HG03558 (cell line): ENCODE results near the gene VDAC1.
"Not testable (repeated sequence)": the region's sequence is repeated elsewhere in the genome, so short reads cannot be mapped to it uniquely, and the experiment has no call there.

ENCODE experiments used
- ATAC-seq: cut with Tn5 transposase; IDR thresholded peaks from one replicate; pipeline ENCODE4 v1.9.1; 2021; ENCODE audit warnings: moderate number of reproducible peaks; ENCODE audit not compliant: unreplicated experiment; ENCODE audit errors: extremely low read depth

VDAC1 gene

DNA sequence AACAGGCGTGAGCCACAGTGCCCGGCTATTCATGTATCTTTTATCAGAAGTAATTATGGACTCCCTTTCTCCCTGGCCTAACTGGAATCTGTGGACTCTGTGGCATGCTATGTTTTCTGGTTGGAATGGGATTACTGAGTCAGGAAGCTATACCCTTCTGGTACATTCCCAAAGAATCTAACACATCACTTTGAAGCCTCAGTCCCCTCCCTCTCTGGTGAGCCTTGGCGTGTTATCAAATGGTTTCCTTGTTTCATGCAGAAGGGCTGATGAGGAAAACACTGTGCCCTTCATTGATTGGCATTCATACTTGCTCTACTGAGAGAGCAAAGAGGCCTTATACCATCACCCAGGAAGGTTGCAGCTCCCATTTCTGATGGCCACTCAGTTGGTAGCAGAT lies 59.2 kb downstream of the VDAC1 start:
- no peak for ATAC-seq

DNA sequence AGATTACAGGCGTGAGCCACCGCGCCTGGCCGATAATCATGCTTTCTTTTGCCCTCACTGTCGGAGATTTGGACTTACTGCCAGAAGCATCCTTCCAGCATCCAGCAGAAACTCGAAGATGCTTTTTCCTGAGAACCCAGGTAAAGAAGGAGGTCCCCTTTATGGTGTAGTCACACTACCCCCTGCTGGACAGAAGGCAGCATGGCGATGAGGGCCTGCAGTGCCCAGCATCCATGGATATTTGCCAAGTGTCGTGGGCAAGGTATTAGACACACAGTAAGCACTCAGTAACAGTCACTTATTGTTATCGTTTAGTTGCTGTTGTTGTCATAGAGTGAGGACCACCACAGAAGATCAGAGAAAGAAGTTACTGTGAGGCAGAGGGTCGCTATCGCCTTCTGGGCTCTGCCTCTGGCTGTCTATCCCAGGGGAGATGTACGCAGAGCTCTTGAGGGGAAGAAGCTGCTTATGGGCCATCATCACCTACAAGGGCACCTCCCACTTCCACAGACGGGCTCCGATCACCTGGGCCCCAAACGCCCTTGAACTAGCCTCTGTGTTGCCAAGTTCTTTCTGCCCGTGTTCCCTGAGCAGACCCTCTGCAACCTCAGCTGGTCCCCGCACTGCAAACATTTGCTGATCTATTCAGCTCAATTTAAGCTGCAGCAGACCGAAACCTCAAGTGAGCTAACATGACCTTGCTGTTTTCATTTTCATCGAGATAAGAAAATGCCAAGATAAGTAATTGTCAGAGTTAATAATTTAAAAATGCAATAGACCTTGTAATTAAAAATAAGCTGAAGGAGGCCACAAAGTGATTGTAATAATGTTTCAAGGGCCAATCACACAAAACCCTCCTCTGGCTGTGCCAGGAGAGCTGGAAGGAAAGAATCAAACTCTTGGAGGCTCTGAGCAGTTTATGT lies 60.3 kb downstream of the VDAC1 start:
- ATAC-seq: no peak

DNA sequence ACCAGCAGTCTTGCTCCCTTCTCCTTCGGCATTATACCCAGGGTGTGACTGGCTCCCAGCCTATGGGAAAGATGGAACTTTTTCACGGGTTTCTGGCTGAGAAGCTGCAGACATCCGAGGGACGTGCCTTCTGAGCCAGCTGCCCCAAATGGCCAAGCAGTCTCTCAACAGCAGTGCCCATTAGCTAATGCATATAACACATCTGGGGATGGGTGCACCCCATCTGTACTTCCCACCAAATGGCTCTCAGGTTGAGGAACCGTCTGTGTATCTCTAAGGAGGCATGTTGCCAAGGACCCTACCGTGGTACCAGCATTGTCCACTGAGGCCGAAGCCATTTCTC lies 61.3 kb downstream of the VDAC1 start:
- ATAC-seq: no peak

DNA sequence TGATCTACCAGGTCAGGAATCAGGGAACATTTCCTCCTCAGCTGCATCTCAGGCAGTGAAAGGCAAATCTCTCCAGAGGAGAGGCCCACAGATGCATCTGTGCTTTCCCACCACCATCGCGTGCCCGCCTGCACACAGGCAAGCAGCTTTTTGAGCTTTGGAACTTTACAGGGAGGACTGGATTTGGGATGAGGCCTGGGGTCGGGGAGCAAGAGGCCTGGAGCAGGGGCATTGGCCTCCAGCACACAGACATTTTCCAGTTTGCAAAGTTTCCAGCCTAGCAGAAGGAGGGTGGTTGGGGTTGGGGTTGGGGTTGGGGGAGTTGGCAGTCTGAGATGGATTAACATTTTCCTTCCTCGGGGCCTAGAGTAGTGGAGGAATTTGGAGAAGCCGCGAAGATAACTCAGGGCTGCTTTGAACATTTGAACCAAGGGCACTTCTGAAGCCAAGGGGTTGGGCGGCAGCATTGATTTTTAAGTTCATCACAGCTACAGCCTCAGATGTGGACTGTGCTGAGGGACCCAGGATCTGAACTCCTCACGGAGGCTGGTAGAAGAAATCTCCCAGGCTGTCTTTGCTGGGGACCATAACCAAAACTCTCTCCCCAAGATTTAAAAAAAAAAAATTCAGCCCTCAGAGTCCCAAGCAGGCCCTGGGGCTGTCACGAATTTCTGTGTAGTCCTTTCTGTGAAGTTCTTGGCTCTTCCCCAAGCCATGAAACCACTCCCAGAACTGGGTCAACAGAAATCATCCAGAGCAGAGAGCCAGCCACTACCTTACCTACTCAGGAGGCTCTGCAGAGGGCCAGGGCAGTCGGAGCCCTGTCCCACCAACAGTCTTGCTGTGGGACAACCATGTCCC lies 61.9 kb downstream of the VDAC1 start:
- ATAC-seq: no peak

DNA sequence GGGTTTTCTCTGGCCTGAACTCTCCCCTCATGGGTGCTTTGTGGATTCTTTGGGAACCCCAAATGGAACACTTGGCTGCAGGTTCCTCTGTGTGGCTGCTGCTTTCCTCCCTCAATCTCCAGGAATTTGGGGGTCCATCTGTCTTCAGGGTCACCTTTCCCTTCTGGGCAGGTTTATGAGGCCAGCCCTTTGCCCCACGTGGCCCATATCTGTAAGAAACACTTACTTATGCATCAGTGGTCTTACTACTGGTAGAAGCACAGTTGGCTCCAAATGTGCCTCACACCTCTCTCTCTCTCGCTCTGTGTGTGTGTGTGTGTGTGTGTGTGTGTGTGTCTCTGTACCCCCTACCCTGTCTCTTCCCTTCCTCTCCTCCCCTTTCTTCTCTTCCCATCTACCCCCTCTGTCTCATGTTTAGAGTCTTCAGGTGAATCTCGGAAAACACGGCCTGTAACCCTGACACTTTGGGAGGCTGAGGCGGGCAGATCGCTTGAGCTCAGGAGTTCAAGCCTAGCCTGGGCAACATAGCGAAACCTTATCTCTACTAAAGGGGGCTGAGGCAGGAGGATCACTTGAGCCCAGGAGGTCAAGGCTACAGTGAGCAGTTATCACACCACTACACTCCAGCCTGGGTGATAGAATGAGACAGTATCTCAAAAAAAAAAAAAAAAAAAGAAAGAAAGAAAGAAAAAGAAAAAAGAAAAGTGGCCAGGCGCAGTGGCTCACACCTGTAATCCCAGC lies 63.1 kb downstream of the VDAC1 start:
- no peak for ATAC-seq

DNA sequence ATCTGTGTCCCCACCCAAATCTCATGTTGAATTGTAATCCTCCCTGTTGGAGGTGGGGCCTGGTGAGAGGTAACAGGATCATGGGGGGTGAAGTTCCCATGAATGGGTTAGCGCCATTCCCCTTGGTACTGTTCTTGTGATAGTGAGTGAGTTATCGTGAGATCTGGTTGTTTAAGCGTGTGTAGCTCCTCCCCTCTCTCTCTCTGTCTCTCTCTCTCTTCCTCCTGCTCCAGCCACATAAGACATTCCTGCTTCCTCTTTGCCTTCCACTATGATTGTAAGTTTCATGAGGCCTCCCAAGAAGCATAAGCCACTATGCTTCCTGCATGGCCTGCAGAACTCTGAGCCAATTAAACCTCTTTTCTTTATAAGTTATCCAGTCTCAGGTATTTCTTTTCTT lies 65.1 kb downstream of the VDAC1 start:
- ATAC-seq: no peak

DNA sequence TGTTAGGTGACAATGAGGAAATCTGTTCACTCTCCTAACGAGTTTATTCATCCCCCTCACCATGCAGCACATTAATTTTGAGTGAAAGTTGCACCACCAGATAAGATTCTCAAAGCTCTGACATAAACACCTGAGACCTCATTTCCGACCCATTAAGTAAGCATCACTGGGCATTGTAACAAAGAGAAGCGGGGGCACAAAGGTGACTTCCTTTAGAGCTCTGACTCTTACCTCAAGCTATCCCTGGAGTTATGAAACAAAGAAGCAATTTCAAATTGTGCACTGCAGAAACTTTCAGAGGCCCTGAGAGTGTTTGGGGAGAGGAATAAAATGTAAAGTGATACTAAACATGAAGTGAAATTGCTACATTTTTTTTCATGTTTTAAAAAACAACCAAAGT lies 65.8 kb downstream of the VDAC1 start:
- ATAC-seq: no peak

DNA sequence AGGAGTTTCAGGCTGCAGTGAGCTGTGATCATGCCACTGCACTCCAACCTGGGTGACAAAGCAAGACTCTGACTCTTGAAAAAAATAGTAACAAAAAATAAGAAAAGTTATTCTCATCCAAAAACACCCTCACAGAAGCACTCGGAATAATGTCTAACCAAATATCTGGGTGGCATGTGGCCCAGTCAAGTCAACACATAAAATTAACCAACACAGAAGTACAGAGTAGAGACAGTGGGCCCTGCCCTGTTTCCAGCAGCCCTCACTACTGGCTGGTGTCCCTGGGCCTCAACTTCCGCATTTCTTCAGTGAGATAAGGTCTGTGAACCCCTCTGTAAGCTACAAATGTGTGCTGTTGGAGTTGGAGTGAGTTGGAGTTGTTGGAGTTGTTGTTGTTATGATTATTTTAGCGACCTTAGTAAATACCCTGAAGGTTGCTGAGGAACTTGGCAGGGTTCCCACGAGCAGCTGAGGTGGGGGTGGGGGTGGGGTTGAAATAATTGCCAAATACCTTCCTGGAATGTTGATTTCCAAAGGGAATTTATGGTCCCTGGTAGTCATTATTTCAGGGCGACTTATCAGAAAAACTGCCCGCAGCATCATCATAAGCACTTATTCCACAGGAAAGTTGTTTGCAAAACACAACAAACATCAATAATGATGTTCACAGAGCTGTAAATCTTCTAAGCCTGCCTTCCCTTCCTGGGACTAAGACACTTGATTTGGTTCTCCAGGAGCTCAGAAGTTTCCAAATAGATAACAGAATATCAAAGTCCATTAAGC lies 66.5 kb downstream of the VDAC1 start:
- no peak for ATAC-seq

DNA sequence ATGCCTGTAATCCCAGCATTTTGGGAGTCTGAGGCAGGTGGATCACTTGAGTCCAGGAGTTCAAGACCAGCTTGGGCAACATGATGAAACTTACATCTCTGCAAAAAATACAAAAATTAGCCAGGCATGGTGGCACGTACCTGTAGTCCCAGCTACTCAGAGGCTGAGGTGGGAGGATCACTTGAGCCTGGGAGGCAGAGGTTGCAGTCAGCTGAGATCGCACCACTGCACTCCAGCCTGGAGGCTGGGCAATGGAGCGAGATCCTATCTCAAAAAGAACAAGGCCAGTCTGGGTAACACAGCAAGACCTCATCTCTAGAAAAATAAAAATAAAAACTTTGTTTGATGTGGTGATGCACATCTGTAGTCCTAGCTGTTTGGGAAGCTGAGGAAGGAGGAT lies 67.1 kb downstream of the VDAC1 start:
- ATAC-seq: not testable (repeated sequence)

DNA sequence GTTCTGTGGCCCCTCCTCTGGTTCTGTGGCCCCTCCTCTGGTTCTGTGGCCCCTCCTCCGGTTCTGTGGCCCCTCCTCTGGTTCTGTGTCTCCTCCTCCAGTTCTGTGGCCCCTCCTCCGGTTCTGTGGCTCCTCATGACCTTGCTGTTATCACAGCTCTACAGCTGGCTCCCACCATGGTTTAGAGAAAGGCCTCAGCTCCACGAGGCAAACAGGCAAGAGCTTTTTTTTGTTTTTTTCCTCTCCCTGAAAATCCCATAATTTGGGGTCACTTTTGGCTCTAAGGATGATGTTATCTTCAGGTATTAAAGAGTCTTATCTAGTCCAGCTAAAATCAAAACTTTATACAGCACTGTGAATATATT lies 68.1 kb downstream of the VDAC1 start:
- ATAC-seq: no peak

DNA sequence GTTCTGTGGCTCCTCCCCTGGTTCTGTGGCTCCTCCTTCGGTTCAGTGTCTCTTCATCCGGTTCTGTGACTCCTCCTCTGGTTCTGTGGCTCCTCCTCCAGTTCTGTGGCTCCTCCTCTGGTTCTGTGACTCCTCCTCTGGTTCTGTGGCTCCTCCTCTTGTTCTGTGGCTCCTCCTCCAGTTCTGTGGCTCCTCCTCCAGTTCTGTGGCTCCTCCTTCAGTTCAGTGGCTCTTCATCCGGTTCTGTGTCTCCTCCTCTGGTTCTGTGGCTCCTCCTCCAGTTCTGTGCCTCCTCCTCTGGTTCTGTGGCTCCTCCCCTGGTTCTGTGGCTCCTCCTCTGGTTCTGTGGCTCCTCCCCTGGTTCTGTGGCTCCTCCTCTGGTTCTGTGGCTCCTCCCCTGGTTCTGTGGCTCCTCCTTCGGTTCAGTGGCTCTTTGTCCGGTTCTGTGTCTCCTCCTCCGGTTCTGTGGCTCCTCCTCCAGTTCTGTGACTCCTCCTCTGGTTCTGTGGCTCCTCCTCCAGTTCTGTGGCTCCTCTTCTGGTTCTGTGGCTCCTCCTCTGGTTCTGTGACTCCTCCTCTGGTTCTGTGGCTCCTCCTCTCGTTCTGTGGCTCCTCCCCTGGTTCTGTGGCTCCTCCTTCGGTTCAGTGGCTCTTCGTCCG lies 68.7 kb downstream of the VDAC1 start:
- not testable (repeated sequence) for ATAC-seq

DNA sequence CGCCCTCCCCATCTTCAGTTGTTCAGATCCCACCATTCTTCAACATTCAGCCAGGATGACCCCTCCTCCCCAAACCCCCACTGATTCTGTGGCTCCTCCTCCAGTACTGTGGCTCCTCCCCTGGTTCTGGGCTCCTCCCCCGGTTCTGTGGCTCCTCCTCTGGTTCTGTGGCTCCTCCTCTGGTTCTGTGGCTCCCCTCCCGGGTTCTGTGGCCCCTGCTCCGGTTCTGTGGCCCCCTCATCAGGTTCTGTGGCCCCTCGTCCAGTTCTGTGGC lies 69.2 kb downstream of the VDAC1 start:
- ATAC-seq: no peak

DNA sequence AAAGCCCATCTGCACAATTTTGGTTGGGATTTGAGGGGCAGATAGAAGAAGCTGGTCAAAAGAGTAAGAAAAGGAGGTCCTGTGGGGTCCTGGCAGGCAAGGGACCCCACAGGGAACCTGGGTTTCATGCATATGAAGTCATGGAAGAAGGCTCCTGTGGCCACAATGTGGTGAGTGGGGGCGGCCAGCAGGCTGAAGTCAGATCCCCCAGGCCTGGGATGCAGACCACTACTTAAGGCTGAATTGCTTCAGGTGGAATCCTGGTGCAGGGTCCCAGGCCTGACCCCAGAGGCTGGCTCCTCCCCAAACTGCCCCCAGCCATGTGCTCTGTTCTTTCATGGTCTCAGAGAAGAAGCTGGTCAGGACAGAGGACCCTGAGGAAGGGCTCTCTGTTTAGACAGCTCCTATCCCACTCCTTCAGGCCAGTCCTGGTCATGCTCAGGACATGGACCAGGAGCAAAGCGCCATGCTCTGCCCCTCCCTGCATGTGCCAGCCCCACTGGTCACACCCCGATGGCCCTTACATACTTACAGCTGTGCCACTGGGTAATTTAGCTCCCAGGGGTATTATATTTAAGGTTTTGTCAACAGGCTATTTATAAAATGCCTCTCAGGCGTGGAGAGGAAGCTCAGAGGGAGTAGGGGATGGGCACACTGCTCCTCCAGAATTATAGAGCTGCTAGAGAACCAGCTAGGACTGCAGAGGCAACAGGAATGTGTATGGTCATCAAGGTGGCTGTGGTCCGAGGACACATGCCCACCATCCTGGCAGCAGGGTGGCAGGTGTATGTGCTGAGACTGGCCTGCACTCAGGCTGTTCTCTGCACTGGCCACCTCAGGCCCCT lies 69.7 kb downstream of the VDAC1 start:
- ATAC-seq: no peak

DNA sequence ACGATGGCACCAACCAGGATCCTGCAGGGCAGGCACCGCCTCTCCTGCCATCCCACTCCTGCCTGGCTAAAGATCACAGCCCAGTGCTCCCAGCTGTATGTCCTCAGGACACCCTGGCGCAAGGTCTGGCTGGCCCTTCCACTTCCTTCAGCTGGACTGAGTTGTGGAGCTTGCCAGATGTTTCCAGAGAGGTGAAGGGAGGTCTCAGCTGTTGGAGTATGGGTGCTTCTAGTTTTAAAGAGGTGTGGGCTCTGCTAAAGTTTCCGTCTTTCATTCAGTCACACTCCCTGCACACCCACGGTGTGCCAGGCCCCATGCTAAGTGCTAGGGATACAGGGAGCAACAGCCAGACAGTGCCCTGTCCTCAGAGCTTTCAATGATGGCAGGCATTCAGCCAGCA lies 70.5 kb downstream of the VDAC1 start:
- ATAC-seq: no peak

DNA sequence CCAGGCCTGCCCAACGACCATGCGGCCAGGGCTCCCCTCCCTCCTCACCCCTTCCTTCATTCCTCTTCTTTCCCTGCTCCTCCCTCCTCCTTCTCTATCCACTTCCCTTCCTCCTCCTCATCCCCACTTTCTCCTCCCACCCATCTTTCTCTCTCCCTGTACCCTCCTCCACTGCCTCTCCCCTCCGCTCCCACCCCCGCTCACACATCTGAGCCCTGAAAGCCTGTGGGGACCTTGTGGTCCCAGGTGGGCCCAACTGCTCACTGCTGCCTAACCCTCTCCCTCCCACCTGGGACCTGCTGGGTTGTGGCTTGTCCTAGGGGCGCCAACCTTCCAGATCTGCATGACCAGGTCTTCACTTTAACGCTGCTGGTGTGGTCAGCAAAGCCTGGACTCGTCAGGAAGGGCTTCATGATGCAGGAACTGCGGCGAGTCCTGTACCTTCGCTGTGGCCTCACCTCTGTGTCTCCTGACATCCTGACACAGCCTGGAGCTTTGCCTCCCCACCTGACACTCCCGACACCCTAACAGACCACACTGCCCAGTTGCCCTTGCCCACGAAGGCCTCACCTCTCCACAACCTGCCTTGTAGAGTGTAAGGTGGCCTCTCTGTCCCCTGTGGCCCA lies 71.0 kb downstream of the VDAC1 start:
- no peak for ATAC-seq

DNA sequence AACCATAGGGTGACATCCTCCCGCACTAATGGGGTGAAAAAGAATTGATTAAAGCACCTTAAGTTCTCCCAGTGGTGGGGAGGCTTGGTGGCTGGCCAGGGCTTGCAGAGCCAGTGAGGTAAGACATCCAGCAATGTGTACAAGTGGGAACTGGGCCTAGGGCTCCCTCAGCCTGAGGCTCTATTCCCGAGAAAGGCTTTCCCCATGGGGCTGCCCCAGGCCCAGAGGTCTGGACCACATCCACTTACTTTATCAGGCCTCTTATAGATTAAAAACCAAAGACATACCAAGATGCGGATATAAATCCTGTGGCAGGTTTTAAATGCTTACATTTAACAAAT lies 71.6 kb downstream of the VDAC1 start:
- no peak for ATAC-seq

DNA sequence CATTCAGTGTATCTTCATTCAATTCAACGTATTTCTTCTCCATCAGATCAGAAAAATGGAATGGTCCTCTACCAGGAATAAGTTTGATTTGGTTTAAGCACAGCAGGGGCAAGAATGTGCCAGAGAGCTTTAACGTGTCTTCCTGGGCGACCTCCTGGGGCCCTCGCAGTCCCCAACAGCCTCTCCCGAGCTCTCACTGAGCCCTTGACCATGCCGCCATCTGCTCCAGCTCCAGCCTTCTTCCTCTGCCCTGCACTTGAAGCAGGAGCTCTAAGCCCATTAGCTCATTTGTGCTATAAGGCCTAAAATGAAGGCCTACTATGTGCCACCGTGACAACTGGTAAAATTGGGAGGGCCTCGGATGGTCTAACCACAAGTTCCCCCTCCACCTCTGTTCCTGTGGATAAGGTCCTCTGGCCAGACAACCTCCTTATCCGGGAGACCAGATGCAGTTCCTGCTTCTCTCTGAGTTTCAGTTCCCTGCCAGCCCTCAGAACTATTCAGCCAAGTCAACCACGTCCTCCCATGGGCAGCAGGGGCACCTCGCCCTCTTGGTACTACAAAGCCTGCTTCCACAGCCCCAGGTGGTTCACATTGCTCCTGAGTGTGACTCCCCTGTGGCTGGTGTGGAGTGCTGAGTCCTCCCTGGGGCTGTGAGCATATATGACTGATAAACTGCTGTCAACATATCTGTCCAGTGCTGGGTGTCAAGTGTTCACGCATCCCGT lies 72.2 kb downstream of the VDAC1 start:
- no peak for ATAC-seq

DNA sequence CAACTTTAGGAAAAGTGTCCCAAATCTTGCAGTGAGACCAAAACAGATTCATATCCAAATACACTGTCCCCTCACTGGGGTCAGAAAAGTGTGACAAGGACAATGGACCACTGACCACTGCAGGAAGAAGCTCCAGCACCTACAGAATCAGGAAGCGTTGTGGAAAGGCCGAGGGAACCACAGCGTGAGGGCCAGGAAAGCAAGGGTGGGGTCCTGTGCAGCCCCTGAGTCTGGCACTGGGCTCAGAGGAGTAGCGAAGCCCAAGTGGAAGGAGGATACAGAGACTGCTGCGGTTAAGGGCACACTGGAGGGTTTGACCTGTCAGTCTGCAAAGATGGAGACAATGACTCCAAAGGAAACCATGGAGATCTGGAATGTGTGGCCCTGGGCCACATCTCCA lies 73.2 kb downstream of the VDAC1 start:
- no peak for ATAC-seq
